ENCODE measurements around the gene SIT1.

The SIT1 gene

GRCh38 chr9:35650341-35651158 lies at the start of gene SIT1:
SIT1 (minus strand) TSS chr9:35650931; CDS start chr9:35650853, 78 bp downstream.
- no peak for DNase-seq (ENCODE audit: low spot score)

DNA sequence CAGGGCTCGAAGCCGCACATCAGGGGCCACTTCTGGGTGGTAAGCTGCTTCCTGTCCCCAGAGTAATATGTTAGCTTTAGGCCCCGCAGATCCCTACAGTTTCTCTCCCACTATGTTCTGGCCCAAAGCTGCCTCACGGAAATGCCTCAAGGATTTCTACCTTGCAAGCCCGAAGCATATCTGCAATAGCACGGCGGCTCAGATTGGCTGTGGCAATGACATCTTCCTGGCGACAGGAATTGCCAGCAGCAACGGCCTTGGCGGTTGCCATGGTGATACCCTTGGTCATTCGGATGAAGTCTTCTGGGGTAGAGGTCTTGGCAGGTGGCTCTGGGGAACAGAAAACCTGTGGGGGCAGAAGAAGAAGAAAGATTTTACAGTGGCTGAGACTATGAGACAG lies 49.3 kb upstream of the SIT1 start:
- DNase-seq (ENCODE audit: low spot score), result no peak

DNA sequence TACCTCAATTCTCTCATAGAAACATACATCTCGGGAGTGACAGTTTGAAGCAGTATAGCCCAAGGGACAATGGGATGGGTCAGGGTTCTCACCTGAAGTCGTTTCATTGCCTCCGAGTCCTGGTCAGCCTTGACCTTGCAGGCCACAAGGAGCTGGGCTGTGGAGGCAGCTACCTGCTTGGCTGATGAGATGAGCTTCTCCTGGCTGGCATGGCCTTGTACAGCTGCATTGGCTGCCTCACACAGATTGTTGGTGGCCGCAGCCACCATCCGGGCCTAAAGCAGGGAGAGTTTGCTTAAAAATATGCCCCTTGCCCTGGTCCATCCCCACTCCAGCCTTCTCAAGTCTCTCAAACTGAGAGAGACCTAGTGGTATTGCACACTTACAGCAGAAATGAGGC lies 47.5 kb upstream of the SIT1 start:
- no peak for DNase-seq (ENCODE audit: low spot score)

DNA sequence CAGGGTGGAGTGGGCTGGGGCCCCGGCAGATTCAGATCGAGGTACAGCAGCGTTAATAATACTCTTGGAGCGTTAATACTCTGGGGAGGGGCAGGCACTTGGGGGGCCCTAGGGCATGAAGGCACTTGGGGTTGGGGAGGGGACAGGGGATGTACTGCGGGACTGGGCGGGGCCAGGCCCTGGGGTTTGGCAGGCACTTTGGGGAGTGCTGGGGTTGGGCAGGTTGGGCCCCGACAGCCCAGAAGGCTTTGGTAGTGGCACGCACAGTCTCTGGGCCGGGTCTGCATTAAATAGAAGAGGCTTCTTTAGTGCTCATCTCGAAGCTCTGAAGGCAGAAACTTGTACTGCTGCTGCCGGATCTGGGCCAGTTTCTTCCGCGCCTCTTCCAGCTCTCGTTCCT lies 46.8 kb upstream of the SIT1 start:
- DNase-seq (ENCODE audit: low spot score), result no peak

- DNase-seq (ENCODE audit: low spot score), result peak; percentile 71
Observed at GRCh38 chr9:35696520-35697215, 45.9 kb upstream of the SIT1 start.

GRCh38 chr9:35695943-35696401 lies 45.2 kb upstream of the SIT1 start:
- no peak for DNase-seq (ENCODE audit: low spot score)

DNA sequence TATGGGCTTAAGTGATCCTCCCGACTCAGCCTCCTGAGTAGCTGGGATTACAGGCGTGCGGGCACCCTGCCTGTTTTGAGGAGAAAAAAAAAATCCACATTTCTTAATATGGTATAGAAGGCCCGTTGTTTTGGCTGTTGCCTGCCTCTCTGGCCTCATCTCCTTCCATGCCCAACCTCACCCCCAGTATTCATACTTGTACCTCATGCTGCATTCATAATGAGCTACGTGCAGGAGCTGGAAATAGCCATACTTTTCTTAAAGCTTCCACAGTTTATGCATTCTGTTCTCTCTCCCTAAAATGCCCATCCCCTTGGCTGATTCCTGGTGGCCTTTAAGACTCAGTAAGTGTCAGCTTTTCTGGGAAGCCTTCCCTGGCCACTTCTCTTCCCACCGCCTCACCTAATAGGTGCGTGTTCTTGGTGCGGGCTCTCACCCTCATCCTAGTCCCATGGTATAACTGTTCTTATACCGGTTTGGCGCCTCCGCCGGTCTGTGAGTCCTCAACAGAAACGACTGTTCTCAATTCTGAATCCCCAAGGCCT lies 41.1 kb upstream of the SIT1 start:
- DNase-seq (ENCODE audit: low spot score), result no peak

DNA sequence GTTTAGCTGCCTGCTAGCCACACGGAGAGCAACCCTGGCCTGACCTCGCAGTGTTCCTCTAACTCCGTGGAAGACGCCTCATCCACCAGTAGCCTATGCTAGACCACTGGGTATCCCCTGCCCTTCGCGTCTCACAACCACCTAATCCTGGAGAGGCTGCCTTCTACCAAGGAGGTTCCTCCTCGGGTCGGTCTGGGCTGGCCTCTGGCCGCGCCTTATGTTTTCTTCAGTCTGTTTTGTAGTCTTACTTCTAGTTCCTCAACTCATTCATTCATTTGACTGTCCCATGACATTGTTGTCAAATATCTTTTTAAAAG lies 40.6 kb upstream of the SIT1 start:
- DNase-seq (ENCODE audit: low spot score), result no peak

DNA sequence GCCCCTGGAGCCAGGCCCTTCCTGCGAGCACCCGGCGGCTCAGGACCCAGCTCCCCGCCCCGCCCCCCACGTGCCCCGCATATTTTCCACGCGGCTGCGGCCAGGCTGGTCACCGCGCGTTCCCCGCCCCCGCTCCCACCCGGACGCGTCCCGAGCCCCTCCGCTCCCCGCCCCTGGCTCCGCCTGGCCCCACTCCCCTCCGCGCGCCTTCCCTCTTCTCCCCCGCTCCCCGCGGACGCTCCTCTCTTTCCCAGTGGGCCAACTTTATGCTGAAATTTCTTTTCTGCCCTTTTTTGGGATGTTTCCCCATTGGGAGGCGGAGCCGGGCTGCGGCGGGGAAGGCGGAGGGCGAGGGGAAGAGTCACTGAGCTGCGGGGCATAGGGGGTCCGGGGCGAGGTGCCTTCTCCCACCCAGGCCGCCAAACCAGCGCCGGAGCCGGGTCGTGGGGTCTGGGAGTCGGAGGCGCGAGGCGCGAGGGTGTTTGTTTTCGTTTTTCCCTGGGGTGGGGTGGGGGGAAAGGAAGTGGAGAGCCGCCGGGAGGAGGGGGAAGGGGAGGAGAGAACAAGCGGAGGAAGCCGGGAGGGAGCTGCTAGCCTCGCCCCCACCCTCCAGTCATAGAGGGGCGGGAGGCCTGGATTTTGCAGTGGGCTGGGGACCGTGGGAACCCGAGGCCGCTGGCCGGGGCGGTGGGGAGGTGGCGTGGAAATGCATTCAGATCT lies 40.0 kb upstream of the SIT1 start:
- no peak for DNase-seq (ENCODE audit: low spot score)

- no peak for DNase-seq (ENCODE audit: low spot score)
Observed at GRCh38 chr9:35690294-35690613, 39.5 kb upstream of the SIT1 start.

DNA sequence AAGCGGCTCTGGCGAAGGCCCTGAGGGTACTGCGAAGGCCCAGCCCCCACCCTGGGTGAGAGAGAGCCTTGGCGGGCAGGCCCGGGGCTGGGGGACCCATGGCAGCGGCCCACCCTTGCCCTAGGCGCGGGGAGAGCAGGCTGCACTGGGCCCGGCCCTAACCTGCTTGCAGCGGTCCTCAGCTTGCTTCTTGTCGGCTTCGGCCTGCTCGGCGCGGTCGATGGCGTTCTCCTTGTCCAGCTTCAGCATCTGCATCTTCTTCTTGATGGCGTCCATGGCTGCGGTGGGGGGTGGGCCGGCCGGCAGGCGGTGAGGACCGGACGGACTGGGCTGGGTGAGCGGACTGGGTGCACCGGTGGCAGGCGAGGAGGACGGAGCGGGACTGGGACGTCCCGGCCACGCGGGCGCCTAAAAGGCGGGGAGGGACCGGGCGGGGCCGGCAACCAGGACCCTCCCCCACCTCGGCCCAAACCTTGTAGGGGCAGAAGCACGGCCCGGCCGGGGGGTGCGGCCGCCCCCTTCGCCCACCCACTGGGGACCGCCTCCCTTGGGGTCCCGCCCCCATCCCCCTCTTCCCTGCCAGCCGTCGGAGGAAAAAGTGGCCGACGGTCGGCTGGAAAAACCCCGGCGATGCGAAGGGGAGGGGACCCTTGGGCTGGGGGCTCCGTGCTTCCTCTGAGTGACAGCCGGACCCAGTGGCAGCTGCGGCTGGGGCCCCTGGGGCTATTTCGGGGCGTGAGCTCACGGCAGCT lies 39.0 kb upstream of the SIT1 start, which contains the start of gene TPM2:
TSS of gene TPM2 (minus strand) at position 384 of the 752 bp plus-strand sequence. CDS start at position 276, 108 bp downstream.
- DNase-seq (ENCODE audit: low spot score), result no peak

GRCh38 chr9:35688558-35689541 lies 38.1 kb upstream of the SIT1 start:
- DNase-seq (ENCODE audit: low spot score), result no peak

DNA sequence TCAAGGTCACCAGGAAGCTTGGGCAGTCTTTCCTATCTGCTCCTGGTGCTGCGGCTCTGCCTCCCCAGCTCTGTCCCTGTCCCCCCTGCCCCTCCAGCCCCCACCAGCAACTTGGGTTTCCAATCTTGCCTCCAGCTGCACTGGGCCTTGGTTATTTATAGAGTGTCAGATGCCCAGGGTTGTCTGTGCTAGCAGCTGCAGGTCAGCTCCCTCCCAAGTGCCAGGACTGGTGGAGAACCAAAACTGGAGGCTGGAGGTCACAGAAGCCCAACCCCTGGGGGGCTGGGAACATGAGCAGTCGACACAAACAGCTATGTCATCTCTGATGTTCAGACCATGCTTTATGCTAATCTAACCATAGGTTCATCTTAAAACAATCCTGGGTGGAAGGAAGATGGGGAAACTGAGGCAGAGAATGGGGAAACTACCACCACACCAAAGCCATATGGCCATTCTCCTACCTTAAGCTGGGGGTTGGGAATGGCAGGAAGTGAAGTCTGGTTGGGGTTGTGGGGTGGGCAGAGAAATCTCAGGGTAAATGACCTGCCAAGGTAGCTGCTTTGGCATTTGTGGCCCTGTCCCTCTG lies 37.3 kb upstream of the SIT1 start:
- DNase-seq (ENCODE audit: low spot score), result no peak

DNA sequence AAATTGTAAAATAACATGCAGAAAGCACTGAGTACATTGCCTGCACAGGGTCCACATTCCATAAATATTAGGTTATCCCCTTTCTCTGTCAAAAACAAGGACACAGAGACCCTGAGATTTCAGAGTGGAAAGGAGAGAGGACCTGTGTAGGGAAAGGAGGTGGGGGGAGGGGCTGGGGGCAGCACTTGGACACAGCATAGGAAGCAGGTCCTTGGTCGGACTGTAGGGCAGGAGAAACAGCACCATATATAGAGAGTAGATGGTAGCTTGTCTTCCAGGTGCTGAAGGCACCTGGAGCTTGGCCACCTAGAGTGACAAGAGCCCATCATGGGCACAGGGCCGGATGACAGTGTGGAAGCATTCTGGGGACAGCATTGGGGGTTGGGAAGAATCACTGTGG lies 36.6 kb upstream of the SIT1 start:
- DNase-seq (ENCODE audit: low spot score), result no peak

GRCh38 chr9:35686222-35687203 lies 35.8 kb upstream of the SIT1 start:
- no peak for DNase-seq (ENCODE audit: low spot score)

- DNase-seq (ENCODE audit: low spot score), result no peak
Observed at GRCh38 chr9:35685506-35685905, 34.8 kb upstream of the SIT1 start.

DNA sequence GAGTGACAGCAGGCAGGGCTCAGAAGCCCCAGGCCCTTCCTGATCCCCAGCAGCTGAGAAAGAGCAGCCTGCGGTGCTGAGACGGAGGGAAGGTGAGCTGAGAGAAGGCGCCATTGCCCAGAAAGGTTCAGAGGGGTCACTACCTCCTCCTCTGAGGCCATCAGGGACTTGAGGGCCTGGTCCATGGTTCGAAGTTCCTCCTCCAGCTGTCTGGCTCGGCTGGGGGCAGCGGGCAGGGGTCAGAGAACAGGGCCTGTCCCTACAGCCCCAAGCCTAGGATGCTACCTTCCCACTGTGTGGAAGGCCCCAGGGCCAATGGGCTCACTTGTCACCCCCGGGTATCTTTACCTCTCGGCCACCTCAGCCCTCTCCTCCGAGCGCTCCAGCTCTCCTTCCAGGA lies 34.2 kb upstream of the SIT1 start:
- DNase-seq (ENCODE audit: low spot score), result no peak

- DNase-seq (ENCODE audit: low spot score), result no peak
Observed at GRCh38 chr9:35683323-35683722, 32.6 kb upstream of the SIT1 start.

Data from hematopoietic multipotent progenitor cell treated with erythropoietin and hydrocortisone succinate and interleukin-3 and kit ligand, for 17 days (in vitro differentiated cells).